HUES6 (cell line): ENCODE data around the gene DHX32.
"Not testable (repeated sequence)": the region's sequence is repeated elsewhere in the genome, so short reads cannot be mapped to it uniquely, and the experiment has no call there.

Source experiments
- H3K27ac ChIP-seq: 2 replicates; pipeline ENCODE4 v1.7.0; 2013; ENCODE audit warnings: low read depth, mild to moderate bottlenecking, low read length, inconsistent platforms
- H3K27me3 ChIP-seq: 2 replicates; pipeline ENCODE4 v1.6.1; 2013; ENCODE audit warnings: low read length; ENCODE audit not compliant: control insufficient read depth, insufficient read depth
- H3K36me3 ChIP-seq: 2 replicates; pipeline ENCODE4 v1.6.1; 2013; ENCODE audit warnings: low read length; ENCODE audit not compliant: control insufficient read depth, insufficient read depth
- H3K4me1 ChIP-seq: 2 replicates; pipeline ENCODE4 v1.6.1; 2013; ENCODE audit warnings: low read length; ENCODE audit not compliant: control insufficient read depth, insufficient read depth
- H3K4me3 ChIP-seq: 2 replicates; pipeline ENCODE4 v1.5.1; 2013; ENCODE audit warnings: low read depth, low read length
- H3K9ac ChIP-seq: one replicate; pipeline ENCODE4 v1.6.1; 2013; ENCODE audit warnings: mild to moderate bottlenecking, low read length
- H3K9me3 ChIP-seq: 2 replicates; pipeline ENCODE4 v1.6.1; 2013; ENCODE audit warnings: low read depth, low read length; ENCODE audit not compliant: control insufficient read depth, insufficient read depth

Gene DHX32

GRCh38 chr10:125911990-125912389 lies 30.9 kb upstream of the DHX32 start:
- Histone ChIP-seq H3K9ac (no peak overlapping the region), H3K9me3 (peaks cover 11% of the 10 kb centered on the region; the same call in 1 of the 2 replicates), H3K4me3 (no peak overlapping the region), H3K4me1 (no peaks in the 10 kb centered on the region), H3K27ac (no peak overlapping the region), H3K36me3 (no peaks in the 10 kb centered on the region), H3K27me3 (no peaks in the 10 kb centered on the region)

DNA sequence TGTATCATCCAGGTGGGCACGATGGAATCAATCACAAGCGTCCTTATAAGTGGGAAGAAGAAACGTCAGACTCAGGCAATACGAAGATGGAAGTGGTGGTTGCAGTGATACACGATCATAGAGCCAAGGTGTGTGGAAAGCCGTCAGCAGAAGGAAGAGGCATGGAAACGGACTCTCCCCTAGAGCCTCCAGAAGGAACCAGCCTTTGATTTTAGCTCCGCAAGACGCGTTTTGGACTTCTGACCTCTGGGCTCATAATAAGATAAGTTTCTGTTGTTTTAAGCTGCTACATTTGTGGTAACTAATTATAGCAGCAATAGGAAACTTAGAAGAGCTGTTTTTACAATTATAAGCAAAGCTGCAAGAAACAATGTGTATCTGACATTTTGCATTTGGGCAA lies 30.1 kb upstream of the DHX32 start:
- no peak overlapping the region for H3K27ac ChIP-seq
- H3K9ac ChIP-seq: no peak overlapping the region
- no peaks in the 10 kb centered on the region for H3K36me3 ChIP-seq
- no peaks in the 10 kb centered on the region for H3K27me3 ChIP-seq
- no peaks in the 10 kb centered on the region for H3K4me1 ChIP-seq
- peaks cover 11% of the 10 kb centered on the region; the same call in 1 of the 2 replicates for H3K9me3 ChIP-seq
- H3K4me3 ChIP-seq: no peak overlapping the region

- H3K9me3 ChIP-seq: peaks cover 18% of the 10 kb centered on the region
- H3K27ac ChIP-seq, H3K36me3 ChIP-seq, H3K9ac ChIP-seq, H3K4me3 ChIP-seq, H3K27me3 ChIP-seq, H3K4me1 ChIP-seq: not testable (repeated sequence)
Observed at GRCh38 chr10:125909491-125909890, 28.4 kb upstream of the DHX32 start.

- H3K9ac ChIP-seq, H3K4me1 ChIP-seq, H3K27ac ChIP-seq, H3K4me3 ChIP-seq, H3K27me3 ChIP-seq, H3K36me3 ChIP-seq: not testable (repeated sequence)
- H3K9me3 ChIP-seq: peaks cover 18% of the 10 kb centered on the region
Observed at GRCh38 chr10:125908813-125909212, 27.7 kb upstream of the DHX32 start.

GRCh38 chr10:125907598-125907997 lies 26.5 kb upstream of the DHX32 start:
- H3K4me1 ChIP-seq, H3K4me3 ChIP-seq, H3K27me3 ChIP-seq, H3K27ac ChIP-seq, H3K9ac ChIP-seq, H3K36me3 ChIP-seq: not testable (repeated sequence)
- H3K9me3 ChIP-seq: peaks cover 18% of the 10 kb centered on the region

DNA sequence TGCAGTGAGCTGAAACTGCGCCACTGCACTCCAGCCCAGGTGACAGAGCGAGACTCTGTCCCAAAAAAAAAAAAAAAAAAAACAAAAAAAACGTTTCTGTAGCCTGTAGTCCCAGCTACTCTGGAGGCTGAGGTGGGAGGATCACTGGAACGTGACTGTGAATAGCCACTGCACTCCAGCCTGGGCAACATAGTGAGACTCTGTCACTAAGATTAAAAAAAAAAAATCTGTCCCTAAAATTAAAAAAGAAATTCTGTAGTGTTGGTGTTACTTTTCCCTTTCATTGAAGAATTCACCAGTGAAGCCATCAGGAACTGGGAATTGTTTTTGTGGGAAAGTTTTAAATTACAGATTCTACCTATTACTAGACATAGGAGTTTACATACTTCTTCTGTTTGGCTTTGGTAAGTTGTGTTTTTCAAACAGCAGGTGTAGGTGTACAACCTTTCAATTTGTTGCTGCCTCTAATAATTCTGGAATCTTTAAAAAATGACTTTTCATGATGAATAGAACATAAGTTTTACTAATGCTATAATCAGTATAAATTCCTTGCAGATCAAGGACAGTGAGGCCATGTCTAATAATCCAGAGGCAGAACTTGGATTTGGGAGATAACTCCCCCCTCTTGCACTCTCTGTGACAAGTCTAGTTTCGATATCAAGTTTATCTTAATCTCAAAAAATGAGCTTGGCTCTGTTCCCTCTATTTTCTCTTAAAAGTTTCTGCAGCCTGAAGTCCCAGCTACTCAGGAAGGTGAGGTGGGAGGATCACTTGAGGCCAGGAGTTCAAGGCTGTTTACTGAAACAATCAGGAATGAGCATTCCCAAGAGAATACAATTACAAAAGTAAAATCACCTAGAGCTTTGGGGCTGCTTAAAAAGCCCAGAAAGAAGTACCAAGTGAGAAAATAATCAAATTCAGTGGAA lies 24.2 kb upstream of the DHX32 start:
- not testable (repeated sequence) for H3K4me3 ChIP-seq, H3K36me3 ChIP-seq, H3K4me1 ChIP-seq, H3K27ac ChIP-seq, H3K27me3 ChIP-seq, H3K9ac ChIP-seq
- H3K9me3 ChIP-seq: peaks cover 16% of the 10 kb centered on the region

DNA sequence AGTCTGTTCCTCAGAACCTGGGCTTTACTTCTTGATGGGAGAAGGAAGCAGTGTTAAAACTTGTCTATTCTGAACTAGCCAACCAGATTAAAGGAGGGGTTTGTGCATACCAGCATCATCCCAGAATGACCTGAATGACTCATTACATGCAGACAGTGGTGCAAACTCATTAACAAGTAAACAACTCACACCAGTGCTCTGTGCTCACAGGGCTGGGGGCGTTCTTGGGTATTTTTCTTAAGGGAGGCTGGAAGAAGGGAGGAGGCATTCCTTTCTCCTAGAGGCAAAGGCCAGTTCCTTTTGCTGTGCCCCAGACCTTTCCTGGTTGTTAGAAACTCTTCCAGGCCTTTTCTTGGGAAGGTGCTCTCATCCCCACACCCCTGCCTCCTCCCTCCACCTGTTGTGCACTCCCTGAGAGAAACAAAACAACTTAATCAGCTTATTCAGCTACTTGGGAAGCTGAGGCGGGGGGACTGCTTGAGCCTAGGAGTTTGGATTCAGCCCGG lies 22.1 kb upstream of the DHX32 start:
- peaks cover 12% of the 10 kb centered on the region for H3K9me3 ChIP-seq
- H3K36me3 ChIP-seq, H3K9ac ChIP-seq, H3K4me1 ChIP-seq, H3K27ac ChIP-seq, H3K4me3 ChIP-seq, H3K27me3 ChIP-seq: not testable (repeated sequence)

GRCh38 chr10:125900963-125901362 lies 19.9 kb upstream of the DHX32 start:
- H3K9me3 ChIP-seq, H3K36me3 ChIP-seq, H3K4me3 ChIP-seq, H3K27ac ChIP-seq, H3K4me1 ChIP-seq, H3K27me3 ChIP-seq, H3K9ac ChIP-seq: not testable (repeated sequence)

- H3K36me3 ChIP-seq, H3K27me3 ChIP-seq, H3K4me1 ChIP-seq, H3K27ac ChIP-seq, H3K9me3 ChIP-seq: not testable (repeated sequence)
- H3K9ac ChIP-seq: peak overlapping the region; percentile 23
- H3K4me3 ChIP-seq: peak overlapping the region; percentile 68
Observed at GRCh38 chr10:125897317-125897716, 16.2 kb upstream of the DHX32 start.

DNA sequence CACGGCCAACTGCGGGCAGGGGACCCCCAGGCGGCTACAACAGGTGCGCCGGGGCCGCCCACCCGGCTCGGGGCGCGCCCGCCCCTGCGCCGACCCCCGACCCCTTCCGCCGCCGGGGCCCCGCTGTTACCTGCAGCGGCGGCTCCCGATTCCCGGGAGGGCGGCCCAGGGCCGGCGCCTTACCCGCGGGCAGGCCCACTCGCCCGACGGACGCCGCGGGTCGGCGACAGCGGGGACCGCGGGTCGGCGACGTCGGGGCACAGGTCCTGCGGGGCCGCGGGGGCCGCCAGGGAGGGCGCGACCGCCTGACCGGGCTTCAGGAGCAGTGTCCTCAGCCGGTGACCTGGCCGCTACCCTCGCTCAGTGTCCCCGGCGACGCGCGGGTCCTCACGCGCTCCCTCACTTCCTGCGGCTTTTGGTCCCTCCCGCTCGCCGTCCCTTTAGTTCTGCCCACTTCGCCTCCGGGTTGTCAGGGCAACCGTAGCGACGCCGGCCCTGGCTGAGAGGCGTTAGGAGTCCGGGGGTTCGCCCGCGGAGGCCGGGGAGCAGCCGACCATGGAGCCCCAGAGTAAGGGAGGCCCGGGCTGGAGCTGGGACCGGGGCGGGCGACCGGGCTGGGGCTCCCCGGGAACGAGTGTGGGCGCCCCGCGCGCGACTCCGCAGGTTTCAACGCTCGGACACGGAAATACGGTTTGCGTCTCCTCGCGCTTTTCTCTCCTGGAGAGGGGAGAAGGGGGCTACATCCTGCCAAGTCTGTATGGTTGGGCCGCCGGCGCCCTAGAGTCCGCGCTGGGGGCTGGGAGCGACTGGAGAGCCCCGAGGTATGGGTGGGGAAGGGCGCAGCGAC lies 15.2 kb upstream of the DHX32 start, which contains the start of gene FANK1:
Gene FANK1 (plus strand): TSS at position 477 of the 847 bp plus-strand sequence. CDS start 79 bp downstream, at position 556.
- not testable (repeated sequence) for H3K27me3 ChIP-seq, H3K9me3 ChIP-seq, H3K36me3 ChIP-seq
- H3K9ac ChIP-seq: peak within 1 kb of the TSS; percentile 76
- H3K4me3 ChIP-seq: peak within 1 kb of the TSS; percentile 68
- H3K4me1 ChIP-seq: peaks cover 18% of the 10 kb centered on the region
- H3K27ac ChIP-seq: peak within 1 kb of the TSS; percentile 92; the same call in 1 of the 2 replicates
